GM18519 (cell line): ENCODE results near the gene STK32C.
"Not testable (repeated sequence)": the region's sequence is repeated elsewhere in the genome, so short reads cannot be mapped to it uniquely, and the experiment has no call there.

Experiments
- ATAC-seq: cut with Tn5 transposase; IDR thresholded peaks from one replicate; pipeline ENCODE4 v1.9.1; 2021; ENCODE audit warnings: mild to moderate bottlenecking, moderate library complexity; ENCODE audit not compliant: unreplicated experiment, low FRiP score

STK32C gene

DNA sequence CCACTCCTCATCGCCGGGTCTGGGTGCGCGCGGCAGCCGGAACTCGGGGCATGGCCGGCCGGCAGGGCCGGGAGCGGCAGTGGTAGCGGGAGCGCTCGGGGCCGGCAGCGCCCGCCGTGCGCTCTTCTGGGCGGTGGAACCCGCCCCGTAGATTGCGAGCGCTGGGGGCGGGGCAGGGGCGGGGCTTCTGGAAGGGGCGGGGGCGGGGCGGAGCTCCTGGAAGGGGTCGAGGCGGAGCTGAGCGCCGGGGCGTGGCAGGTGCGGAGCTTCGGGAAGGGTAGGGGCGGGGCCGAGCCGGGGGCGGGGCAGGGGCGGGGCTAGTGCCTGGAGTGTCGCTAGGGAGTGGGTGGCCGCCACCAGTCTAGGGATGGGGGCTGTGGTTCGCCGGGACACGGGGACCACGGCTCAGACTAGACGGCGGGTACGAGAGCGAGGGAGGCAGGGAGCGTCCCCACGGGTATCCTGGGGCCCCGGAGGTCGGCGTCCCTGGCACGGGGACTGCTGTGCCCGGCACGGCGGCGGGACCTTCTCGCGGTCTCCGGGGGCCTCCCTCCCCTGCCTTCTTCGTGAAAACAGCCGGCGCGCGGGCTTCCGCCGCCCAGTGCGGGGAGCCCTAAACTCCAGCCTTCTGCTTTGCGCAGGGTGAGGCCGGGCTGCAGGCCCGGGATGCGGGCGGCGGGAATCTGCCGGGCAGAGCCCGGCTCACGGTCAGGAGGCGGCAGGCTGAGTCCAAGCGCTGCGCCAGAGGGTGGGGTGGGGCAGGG, at the start of gene STK32C:
STK32C (minus strand) TSS at position 128 of the 764 bp plus-strand sequence; CDS start at position 11, 117 bp downstream.
- peak; percentile 40 for ATAC-seq

DNA sequence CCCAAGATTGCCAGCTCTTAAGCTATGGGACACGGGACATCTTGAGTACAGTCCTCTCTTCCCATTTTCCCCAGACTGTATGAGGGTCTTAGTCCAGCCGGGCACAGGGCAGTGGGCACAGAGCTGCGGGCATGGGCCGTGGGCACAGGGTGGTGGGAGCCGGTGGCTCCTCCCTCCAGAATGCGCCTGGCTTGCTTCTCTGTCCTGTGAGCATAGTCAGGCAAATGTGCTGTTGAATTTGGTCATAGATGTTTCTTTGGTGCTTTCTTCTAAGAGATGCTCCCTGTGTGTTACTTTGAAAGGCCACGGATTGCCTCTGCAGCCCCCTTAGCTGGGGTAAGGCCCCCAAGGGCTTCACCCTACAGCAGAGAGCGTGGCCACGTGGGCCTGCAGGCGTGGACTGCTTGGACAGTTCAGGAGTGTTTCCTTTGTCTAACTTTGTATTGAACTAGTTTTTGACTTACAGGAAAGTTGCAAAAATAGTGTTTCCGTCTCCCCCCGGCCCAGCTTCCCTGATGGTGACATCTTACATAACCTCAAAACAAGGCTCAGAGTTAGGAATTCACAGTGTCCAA, 49.0 kb upstream of the STK32C start:
- no peak for ATAC-seq

DNA sequence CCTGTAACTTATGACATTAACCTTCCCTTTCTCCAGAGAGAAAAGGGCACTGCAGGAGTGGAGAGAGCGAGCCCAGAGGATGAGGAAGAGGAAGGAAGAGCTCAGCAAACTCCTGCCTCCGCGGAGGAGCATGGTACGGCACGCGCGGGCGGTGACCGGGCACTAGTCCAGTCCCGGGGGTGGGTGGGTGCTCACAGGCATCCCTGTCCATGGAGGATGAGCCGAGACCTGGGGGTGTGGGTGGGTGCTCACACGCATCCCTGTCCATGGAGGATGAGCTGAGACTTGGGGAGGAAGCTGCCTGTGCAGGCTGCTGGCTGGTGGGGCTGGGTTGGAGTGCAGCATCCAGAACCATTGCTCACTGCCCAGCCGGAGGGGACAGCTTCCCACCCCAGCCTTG, 48.0 kb upstream of the STK32C start:
- ATAC-seq: no peak

DNA sequence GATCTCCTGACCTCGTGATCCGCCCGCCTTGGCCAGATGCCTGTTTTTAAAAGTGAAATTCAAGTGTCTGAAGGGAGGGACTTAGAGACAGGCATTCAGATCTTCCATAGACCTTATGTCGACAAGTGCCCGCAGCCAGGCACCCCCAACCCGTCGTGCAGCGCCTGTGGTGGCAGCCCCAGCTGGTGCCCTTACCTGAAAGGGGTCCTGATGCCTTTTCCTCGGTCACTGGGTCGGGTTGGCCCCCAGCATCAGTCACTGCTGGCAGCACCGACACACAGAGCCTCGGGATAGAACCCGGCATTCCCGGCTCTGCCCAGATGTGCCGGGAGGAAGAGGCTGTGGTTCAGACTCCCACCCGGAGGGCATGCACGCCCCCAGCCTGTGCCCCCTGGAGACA, 47.5 kb upstream of the STK32C start:
- no peak for ATAC-seq

DNA sequence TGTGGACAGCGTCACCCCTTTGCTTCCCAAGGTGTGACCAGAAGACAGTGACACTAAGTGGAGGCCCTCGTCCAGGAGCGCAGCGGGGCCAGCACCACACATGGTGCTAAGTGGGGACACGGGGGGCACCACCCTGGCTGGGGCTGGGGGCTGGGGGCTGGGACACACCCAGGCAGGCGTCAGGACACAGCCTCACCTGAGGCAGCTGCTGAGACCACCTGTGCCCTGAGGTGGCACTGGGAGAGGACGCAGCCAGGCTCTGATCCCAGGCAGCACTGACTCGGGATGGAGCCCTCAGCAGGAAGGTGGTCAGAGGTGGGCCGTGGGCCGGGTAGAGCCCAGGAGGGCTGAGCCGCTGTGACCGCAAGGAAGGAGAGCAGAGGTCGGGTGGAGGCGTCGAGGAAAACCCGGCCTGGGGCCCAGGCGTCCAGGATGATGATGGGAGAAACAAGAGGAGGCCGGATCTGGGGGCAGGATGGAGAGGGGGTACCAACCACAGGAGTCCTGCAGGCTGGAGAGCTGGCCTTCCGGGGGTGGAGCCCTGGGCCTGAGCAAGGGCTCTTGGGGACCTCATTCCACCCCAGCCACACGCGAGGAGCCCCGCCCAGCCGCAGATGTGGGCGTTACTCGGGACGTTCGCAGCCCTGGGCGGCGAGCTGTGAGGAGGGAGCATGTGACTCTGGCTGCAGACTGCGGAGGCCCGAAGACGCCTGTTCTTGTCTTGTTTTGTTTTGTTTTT, 46.8 kb upstream of the STK32C start:
- ATAC-seq: no peak

DNA sequence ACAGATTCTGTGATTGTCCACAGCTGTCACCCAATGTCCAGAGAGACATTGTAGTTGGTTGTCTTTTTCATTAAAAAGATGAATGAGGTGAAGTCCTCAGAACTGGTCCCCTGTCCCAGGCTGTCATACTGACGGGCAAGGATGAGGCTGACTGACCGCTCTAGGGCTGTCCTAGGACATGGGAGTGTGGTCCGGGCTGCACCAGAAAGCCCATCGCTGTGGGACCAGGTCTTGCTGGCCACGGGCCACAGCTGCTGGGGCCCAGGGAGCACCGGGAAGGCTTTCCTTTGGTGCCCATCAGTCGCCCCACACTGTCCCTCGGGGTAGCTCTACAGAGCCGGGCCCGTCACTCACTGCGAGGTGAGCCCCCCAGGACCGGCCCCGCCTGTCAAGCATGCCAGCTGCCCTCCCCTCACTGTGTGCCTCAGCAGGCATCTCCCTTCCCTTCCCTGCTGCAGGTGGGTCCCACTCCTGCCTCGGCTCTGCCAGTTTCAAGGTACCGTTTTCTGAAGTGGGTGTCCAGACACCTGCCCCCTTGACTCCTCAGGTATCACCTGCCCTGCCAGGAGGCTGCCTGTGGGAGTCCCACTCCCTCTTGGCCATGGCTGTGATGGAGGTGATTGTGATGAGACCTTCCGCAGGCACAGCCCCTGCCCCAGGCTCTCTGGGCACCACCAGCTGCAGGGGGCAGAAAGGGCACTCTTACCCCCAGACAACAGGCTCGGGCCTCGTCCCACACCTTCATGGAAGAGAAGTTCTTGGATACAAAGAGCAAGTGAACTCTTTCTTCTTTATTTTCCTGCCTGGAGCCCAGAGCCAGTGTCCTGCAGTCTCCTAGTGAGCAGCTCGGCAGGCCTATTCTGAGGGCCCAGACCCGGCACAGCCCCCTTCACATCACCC, 46.0 kb upstream of the STK32C start:
- ATAC-seq: no peak

DNA sequence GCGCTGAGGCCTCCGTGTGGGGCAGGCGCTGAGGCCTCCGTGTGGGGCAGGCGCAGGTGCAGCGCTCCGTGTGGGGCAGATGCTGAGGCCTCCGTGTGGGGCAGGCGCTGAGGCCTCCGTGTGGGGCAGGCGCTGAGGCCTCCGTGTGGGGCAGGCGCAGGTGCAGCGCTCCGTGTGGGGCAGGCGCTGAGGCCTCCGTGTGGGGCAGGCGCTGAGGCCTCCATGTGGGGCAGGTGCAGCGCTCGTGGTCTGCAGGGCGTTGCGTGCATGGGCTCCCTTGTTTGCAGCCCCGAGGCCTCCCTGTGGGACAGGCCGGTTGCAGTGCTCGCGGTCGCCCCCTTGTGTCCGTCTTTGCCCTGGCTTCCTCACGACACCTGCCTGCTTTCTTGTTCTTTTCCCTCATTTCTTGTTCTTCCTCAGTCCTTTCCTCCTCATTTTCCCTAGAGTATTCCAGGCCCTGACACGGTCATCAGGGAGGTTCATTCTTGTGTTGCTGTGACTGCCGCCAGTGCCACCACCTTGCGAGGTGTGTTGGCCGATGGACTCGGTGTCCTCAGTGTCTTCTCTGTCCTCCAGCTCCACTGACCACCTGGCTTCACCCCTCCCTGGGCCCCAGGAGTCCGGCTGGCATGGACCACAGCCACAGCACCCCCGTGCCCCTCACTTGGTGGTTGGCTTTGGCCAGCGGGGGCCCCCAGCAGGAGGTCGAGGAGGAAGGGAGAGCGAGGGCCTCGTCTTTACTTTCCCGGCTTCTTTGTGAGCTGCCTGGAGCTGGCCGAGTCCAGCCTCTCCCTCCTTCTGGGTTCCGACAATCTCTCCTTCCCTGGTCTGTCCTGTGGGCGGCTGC, 44.9 kb upstream of the STK32C start:
- ATAC-seq: not testable (repeated sequence)

DNA sequence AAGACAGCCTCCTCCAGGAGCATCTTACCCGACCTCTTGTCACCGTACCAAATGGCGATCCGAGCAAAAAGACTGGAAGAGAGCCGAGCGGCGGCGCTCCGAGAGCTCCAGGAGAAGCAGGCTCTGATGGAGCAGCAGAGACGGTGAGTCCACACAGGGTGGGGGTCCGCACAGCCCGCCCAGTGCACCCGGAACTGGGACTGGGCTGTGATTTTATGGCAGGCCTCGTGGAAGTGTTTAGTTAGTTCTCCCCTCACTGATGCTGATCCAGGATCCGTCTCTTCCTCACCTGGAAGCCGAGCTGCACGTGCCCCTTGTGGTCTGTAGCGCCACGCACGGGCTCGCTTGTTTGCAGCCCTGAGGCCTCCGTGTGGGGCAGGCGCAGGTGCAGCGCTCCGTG, 43.9 kb upstream of the STK32C start:
- no peak for ATAC-seq

DNA sequence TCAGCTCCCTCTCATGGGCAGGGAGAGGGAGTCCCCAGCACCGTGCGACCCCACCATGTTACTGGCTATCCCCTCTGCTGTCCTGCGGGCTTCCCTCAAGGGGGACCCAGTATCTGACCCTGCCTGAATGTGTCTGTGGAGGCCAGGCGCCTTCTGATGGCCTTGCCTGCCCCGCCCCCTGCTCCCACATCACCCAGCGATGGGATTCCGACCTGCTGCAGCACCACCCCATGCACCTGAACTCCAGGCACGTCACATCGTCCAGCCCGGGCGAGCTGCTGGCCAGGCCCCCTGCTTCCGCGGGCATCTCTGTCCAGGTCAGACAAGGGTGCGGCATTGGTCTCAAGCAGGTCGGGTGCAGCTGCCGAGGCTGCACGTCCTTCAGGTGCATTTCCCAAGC, 43.2 kb upstream of the STK32C start:
- no peak for ATAC-seq

DNA sequence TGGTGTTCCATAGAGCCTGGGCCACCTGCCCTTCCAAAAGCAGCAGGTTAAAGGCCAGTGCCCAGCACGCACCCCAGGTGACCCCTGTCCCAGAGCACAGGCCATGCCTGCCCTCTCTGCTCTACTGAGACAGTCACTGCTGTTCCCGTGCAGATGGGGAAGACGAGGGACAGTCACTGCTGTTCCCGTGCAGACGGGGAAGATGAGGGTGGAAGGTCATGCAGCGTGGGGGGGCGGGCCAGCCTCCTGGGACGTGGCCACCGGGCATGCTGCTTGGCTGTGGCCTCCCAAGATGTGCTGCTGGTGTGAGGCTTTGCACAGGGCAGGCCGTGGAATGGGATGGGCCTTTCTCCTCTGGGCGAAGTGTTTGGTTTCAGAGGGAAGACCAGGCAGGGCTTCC, 42.6 kb upstream of the STK32C start:
- no peak for ATAC-seq

DNA sequence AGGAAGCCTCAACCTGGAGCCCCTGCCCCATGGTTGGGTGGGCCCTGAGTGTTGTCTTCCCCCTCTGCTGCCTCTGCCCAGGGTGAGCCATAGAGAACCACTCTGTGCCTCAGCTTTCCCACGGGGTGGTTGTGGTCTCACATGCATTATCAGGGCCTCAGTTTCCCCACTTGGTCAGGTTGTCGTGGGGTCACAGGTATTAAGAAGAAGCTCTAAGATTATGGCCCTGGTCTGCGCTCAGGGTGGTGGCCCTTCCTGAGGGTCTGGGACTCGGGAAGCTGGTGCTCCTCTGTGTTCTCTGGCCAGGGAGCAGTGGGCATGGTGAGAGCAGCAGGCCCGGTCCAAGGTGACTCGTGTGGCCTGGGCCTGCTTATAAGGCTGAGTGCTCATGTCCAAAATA, 42.0 kb upstream of the STK32C start:
- ATAC-seq: no peak

DNA sequence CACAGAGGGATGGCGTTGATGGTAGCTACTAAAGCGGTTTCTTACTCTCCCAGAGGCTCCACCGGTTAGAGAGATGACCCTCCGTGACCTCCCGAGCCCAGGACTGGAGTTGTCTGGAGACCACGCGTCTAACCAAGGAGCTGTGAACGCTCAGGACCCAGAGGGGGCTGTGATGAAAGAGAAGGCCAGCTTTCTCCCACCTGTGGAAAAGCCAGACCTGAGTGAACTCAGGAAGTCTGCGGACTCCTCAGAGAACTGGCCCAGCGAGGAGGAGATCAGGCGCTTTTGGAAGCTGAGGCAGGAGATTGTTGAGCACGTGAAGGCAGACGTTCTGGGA, 40.1 kb upstream of the STK32C start:
- no peak for ATAC-seq

DNA sequence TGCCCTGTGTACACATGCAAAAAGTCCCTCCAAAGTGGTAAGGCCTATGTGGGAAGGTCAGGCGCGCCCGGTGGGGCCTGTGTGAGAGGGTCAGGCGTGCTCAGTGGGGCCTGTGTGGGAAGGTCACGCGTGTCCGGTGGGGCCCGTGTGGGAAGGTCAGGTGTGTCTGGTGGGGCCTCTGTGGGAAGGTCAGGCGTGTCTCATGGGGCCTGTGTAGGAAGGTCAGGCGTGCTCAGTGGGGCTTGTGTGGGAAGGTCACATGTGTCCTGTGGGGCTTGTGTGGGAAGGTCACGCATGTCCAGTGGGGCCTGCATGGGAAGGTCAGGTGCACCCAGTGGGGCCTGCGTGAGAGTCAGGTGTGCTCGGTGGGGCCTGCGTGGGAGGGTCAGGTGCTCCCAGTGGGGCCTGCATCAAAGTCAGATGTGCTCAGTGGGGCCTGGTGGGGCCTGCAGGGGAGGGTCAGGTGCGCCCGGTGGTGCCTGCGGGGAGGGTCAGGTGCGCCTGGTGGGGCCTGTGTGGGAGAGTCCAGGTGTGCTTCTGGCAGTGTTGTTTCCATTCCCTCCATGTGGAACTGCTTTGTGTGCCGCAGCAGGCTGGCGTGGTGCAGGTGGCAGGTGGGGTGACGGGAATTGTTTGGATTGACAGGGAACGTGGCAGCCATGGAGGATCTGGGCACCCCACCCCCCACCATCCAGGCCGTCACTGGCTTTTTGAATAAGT, 39.6 kb upstream of the STK32C start:
- no peak for ATAC-seq

DNA sequence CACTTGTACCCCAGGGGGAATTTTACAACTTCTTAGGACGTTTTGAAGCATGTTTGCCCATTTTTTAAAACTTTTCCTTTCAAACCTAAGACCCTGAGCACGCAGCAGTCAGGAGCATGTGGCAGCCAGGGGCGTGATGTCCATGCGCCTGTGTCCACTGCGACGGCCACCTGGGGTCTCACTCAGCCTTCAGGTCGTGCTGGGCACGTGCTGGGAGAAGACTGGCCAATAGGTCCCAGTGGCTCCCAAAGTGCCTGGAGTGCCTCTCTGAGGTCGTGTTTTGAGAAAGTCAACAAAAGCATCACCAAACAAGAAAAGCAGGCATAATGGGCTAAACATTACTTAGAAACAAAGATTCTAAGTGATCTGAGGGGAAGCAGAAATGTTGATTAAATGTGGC, 39.1 kb upstream of the STK32C start:
- ATAC-seq: no peak

DNA sequence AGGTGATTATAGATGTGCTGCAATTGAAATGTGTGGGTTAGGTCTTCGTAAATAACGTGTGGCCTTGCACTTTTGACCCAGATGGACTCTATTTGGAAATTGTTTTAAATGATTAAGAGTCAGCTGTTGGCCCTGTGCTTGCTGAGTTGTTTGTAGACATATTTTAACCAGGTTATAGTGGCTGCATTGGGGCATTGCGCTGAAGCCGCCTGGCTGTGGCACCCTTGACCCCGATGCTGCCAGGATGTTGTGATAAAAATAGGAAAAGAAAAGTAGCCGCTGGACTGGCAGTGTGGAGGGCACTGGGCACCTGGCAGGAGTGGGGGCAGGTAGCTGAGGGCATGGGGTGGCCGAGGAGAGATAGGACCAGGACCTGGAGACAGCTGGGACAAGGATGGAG, 37.6 kb upstream of the STK32C start:
- ATAC-seq: no peak

DNA sequence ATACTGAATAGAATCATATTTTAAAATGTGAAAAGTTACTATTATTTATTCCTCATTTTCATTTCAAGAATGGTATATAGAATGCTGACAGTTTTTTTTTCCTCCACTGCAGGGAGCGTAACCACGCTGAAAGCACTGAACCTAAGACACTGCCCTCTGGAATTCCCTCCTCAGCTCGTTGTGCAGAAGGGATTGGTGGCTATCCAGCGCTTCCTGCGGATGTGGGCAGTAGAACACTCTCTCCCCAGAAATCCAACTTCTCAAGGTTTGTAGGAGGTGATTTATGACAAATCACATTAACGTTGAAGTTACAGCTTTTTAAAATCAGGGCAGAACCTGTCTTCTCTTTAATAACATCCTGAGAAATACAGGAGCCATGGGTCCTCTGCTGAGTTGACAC, 36.6 kb upstream of the STK32C start:
- no peak for ATAC-seq

DNA sequence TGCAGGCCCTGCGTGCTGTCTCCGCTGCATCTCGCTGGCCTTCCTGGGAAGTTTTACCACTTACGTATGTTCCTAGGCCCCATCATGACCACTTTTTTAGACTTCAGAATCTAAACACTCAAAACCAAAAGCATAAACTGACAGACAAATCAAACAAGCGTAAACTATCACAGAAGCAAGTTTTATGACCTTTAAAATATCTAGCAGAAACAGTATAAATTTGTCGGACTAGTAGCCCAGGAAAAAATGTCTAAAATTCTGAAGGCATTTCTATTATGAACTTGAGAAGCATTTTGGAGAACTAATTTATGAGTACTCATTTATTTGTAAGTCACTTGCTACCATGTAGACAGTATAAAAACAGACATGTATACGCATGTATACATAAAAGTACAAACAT, 34.8 kb upstream of the STK32C start:
- ATAC-seq: no peak

DNA sequence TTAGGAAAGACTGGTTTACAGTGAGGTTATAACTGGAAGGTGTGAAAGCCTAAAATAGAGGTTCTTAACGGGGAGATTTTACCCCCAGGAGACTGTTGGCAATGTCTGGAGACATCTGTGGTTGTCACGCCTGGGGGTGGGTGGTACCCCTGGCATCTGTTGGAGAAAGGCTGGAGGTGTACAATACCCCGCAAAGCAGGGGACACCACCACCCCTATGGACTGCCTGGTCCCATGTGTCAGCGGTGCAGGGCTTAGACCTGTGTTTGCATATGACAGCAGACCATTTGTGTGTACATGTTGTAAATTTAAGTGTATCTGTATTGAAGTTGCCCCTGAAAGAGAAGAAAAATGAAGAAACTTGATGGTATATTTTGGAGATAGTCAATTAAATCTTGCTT, 34.0 kb upstream of the STK32C start:
- ATAC-seq: no peak

DNA sequence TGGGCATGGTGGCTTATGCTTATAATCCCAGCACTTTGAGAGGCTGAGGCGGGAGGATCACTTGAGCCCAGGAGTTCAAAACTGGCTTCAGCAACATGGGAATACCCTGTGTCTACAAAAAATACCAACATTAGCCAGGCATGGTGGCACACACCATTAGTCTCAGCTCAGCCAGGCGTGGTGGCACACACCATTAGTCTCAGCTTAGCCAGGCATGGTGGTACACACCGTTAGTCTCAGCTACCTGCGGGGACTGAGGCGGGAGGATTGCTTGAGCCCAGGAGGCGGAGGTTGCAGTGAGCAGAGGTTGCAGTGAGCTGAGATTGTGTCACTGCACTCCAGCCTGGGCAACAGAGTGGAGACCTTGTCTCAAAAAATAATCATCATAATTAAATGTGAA, 33.3 kb upstream of the STK32C start:
- ATAC-seq: no peak
